Measurements from ENCODE around the gene PGP. TPM values are rescaled to one million over a fixed set of nuclear protein-coding genes. Genes with fewer than 3 reads are reported as not detected.
"Not testable (repeated sequence)": the region's sequence is repeated elsewhere in the genome, so short reads cannot be mapped to it uniquely, and the experiment has no call there.

Gene PGP
- total RNA-seq, 1 donor from 2014 or later = 29.3 TPM

- no peak overlapping the region for H3K4me3 ChIP-seq (ENCODE audit: low read depth, low read length)
- no peak for DNase-seq (ENCODE audit: low read depth)
- TF ChIP-seq CTCF (conservative IDR thresholded peaks at IDR 0.05; ENCODE audit: low read depth, low read length) = no peak
Observed at GRCh38 chr16:2243781-2244180, 29.1 kb upstream of the PGP start.

GRCh38 chr16:2243031-2243528 lies 28.4 kb upstream of the PGP start:
- no peak for DNase-seq (ENCODE audit: low read depth)
- TF ChIP-seq CTCF (conservative IDR thresholded peaks at IDR 0.05; ENCODE audit: low read depth, low read length) = no peak
- H3K4me3 ChIP-seq (ENCODE audit: low read depth, low read length) = no peak overlapping the region

- H3K4me3 ChIP-seq (ENCODE audit: low read depth, low read length) = no peak overlapping the region
- TF ChIP-seq CTCF (conservative IDR thresholded peaks at IDR 0.05; ENCODE audit: low read depth, low read length) = no peak
- DNase-seq (ENCODE audit: low read depth) = no peak
Observed at GRCh38 chr16:2242598-2242997, 28.0 kb upstream of the PGP start.

- H3K4me3 ChIP-seq (ENCODE audit: low read depth, low read length); DNase-seq (ENCODE audit: low read depth): not testable (repeated sequence)
Observed at GRCh38 chr16:2240331-2240730, 25.7 kb upstream of the PGP start.

GRCh38 chr16:2238838-2239675 lies 24.4 kb upstream of the PGP start:
- H3K4me3 ChIP-seq (ENCODE audit: low read depth, low read length) = no peak overlapping the region
- DNase-seq (ENCODE audit: low read depth) = no peak
- TF ChIP-seq CTCF (conservative IDR thresholded peaks at IDR 0.05; ENCODE audit: low read depth, low read length) = no peak

- TF ChIP-seq CTCF (conservative IDR thresholded peaks at IDR 0.05; ENCODE audit: low read depth, low read length) = no peak
- no peak for DNase-seq (ENCODE audit: low read depth)
- H3K4me3 ChIP-seq (ENCODE audit: low read depth, low read length) = no peak overlapping the region
Observed at GRCh38 chr16:2238150-2238837, 23.7 kb upstream of the PGP start.

GRCh38 chr16:2237493-2238149 lies 23.0 kb upstream of the PGP start:
- no peak for TF ChIP-seq CTCF (conservative IDR thresholded peaks at IDR 0.05; ENCODE audit: low read depth, low read length)
- H3K4me3 ChIP-seq (ENCODE audit: low read depth, low read length) = no peak overlapping the region
- DNase-seq (ENCODE audit: low read depth) = no peak
